ENCODE measurements around the gene PSKH1. TPM values are rescaled to one million over a fixed set of nuclear protein-coding genes. Genes with fewer than 3 reads are reported as not detected.

Gene PSKH1
- total and polyA plus RNA-seq, 4 donors, result 8.3 to 23.8 (median 13.8) TPM

- Histone ChIP-seq H3K36me3 (ENCODE audit: control insufficient read depth in 4 of 4, insufficient read depth in 3 of 4, low read depth in 1 of 4, low read length in 3 of 4) (peaks cover 5 to 29% (median 20%) of the 10 kb centered on the region in 4 donors), H3K9ac (ENCODE audit: low read depth in 1 of 2, low read length in 2 of 2) (peak overlapping the region; percentile 70 to 79), H3K27me3 (ENCODE audit: control insufficient read depth in 4 of 4, insufficient read depth in 4 of 4, low read length in 3 of 4) (no peaks in the 10 kb centered on the region), H3K27ac (ENCODE audit: low read depth in 1 of 2, low read length in 2 of 2) (peak overlapping the region; percentile 63 to 66), H3K4me1 (ENCODE audit: control insufficient read depth in 4 of 4, insufficient read depth in 4 of 4, low read length in 3 of 4) (peaks cover 2 to 39% (median 30%) of the 10 kb centered on the region in 4 donors), H3K9me3 (ENCODE audit: control insufficient read depth in 4 of 4, low read length in 3 of 4) (no peaks in the 10 kb centered on the region), H3K4me3 (ENCODE audit: low read depth in 1 of 3, low read length in 3 of 3) (peak overlapping the region; percentile 85 to 91 (median 90))
- TF ChIP-seq TAF1 (conservative IDR thresholded peaks at IDR 0.05) (no peak), HNF4G (IDR thresholded peaks at IDR 0.05) (no peak), SP1 (IDR thresholded peaks at IDR 0.05) (no peak), RAD21 (IDR thresholded peaks at IDR 0.05) (no peak)
- WGBS, result 18% methylated on average over 23 of the region's 23 CpGs
- DNase-seq (ENCODE audit: low spot score), result no peak
Measured at GRCh38 chr16:67873435-67874370, 19.4 kb upstream of the PSKH1 start.

DNA sequence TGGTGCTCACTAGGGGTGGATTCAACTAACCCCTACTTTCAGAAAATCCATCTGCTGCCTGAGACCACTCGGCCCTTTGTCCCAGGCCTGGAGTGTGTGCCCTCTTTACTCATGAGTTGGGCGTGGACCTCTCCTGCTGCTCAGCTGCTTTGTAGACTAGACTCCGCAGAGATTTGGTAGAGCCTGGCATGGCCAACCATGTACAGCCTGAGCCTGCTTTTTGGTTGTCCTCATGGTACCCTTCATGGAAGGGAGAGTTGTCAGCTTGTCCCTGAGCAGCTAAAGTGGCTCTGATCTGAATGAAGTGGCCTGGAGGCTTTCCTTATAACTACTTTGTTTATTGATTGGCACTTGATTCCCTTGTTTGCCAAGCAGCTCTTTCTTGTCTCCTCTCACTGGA lies 18.7 kb upstream of the PSKH1 start:
- H3K9me3 ChIP-seq (ENCODE audit: control insufficient read depth in 4 of 4, low read length in 3 of 4), result no peaks in the 10 kb centered on the region
- no peak overlapping the region for H3K27ac ChIP-seq (ENCODE audit: low read depth in 1 of 2, low read length in 2 of 2)
- H3K4me1 ChIP-seq (ENCODE audit: control insufficient read depth in 4 of 4, insufficient read depth in 4 of 4, low read length in 3 of 4), result peaks cover 2 to 39% (median 30%) of the 10 kb centered on the region in 4 donors
- no peak for DNase-seq (ENCODE audit: low spot score)
- H3K4me3 ChIP-seq (ENCODE audit: low read depth in 1 of 3, low read length in 3 of 3), result no peak overlapping the region
- TF ChIP-seq, protein P1, sequence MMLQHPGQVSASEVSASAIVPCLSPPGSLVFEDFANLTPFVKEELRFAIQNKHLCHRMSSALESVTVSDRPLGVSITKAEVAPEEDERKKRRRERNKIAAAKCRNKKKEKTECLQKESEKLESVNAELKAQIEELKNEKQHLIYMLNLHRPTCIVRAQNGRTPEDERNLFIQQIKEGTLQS (IDR thresholded peaks at IDR 0.05), result no peak
- TF ChIP-seq RAD21 (IDR thresholded peaks at IDR 0.05), result no peak
- TF ChIP-seq HNF4G (IDR thresholded peaks at IDR 0.05), result no peak
- TF ChIP-seq, protein P2, sequence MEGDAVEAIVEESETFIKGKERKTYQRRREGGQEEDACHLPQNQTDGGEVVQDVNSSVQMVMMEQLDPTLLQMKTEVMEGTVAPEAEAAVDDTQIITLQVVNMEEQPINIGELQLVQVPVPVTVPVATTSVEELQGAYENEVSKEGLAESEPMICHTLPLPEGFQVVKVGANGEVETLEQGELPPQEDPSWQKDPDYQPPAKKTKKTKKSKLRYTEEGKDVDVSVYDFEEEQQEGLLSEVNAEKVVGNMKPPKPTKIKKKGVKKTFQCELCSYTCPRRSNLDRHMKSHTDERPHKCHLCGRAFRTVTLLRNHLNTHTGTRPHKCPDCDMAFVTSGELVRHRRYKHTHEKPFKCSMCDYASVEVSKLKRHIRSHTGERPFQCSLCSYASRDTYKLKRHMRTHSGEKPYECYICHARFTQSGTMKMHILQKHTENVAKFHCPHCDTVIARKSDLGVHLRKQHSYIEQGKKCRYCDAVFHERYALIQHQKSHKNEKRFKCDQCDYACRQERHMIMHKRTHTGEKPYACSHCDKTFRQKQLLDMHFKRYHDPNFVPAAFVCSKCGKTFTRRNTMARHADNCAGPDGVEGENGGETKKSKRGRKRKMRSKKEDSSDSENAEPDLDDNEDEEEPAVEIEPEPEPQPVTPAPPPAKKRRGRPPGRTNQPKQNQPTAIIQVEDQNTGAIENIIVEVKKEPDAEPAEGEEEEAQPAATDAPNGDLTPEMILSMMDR (IDR thresholded peaks at IDR 0.05; ENCODE audit: low read depth, low read length, missing input control), result no peak
- no peak for TF ChIP-seq YY1 (IDR thresholded peaks at IDR 0.05)
- no peak for TF ChIP-seq NR2F2 (IDR thresholded peaks at IDR 0.05)
- TF ChIP-seq SP1 (IDR thresholded peaks at IDR 0.05), result no peak
- TF ChIP-seq TAF1 (conservative IDR thresholded peaks at IDR 0.05), result no peak
- TF ChIP-seq EGR1 (IDR thresholded peaks at IDR 0.05; ENCODE audit: low read depth in 2 of 2), result no peak
- no peak for TF ChIP-seq RXRA (IDR thresholded peaks at IDR 0.05)
- no peak for TF ChIP-seq REST (IDR thresholded peaks at IDR 0.05)
- TF ChIP-seq JUND (IDR thresholded peaks at IDR 0.05), result no peak
- TF ChIP-seq ZBTB33 (IDR thresholded peaks at IDR 0.05), result no peak
- TF ChIP-seq MAX (IDR thresholded peaks at IDR 0.05), result no peak
- TF ChIP-seq FOXA2 (IDR thresholded peaks at IDR 0.05), result no peak
- no peak for TF ChIP-seq HNF4A (conservative IDR thresholded peaks at IDR 0.05)
- TF ChIP-seq FOXA1 (IDR thresholded peaks at IDR 0.05), result no peak
- peaks cover 10 to 32% (median 25%) of the 10 kb centered on the region in 4 donors for H3K36me3 ChIP-seq (ENCODE audit: control insufficient read depth in 4 of 4, insufficient read depth in 3 of 4, low read depth in 1 of 4, low read length in 3 of 4)
- no peaks in the 10 kb centered on the region for H3K27me3 ChIP-seq (ENCODE audit: control insufficient read depth in 4 of 4, insufficient read depth in 4 of 4, low read length in 3 of 4)
- no peak overlapping the region for H3K9ac ChIP-seq (ENCODE audit: low read depth in 1 of 2, low read length in 2 of 2)
- 86% methylated on average over 3 of the region's 3 CpGs for WGBS

All from liver (tissue), 9 donors.